Smooth muscle cell of the brain vasculature (primary cell): ENCODE measurements around the gene DNMT1.

ENCODE experiments used
- DNase-seq: peaks from one replicate; pipeline ENCODE4 v3.0.0-alpha.2; 2012; ENCODE audit warnings: low read depth, low spot score

The DNMT1 gene

GRCh38 chr19:10141973-10142372, 52.8 kb downstream of the DNMT1 start:
- no peak for DNase-seq

GRCh38 chr19:10141479-10141878, 53.3 kb downstream of the DNMT1 start:
- DNase-seq = no peak

GRCh38 chr19:10139952-10140351, 54.8 kb downstream of the DNMT1 start:
- no peak for DNase-seq

- no peak for DNase-seq
Measured at GRCh38 chr19:10138879-10139795, 55.6 kb downstream of the DNMT1 start.

- DNase-seq = no peak
Measured at GRCh38 chr19:10137751-10138682, 56.7 kb downstream of the DNMT1 start.

- no peak for DNase-seq
Measured at GRCh38 chr19:10136936-10137335, 57.8 kb downstream of the DNMT1 start.

GRCh38 chr19:10135551-10136334, 59.0 kb downstream of the DNMT1 start:
- no peak for DNase-seq

GRCh38 chr19:10134040-10134439, 60.7 kb downstream of the DNMT1 start:
- no peak for DNase-seq

GRCh38 chr19:10133596-10133995, 61.2 kb downstream of the DNMT1 start:
- no peak for DNase-seq

- no peak for DNase-seq
Measured at GRCh38 chr19:10132905-10133304, 61.8 kb downstream of the DNMT1 start.

GRCh38 chr19:10126213-10126639, 68.5 kb downstream of the DNMT1 start:
- no peak for DNase-seq

- no peak for DNase-seq
Measured at GRCh38 chr19:10124429-10124828, 70.3 kb downstream of the DNMT1 start.

GRCh38 chr19:10122045-10122444, 72.7 kb downstream of the DNMT1 start:
- no peak for DNase-seq

GRCh38 chr19:10120538-10121189, 74.1 kb downstream of the DNMT1 start:
- DNase-seq = no peak

GRCh38 chr19:10118960-10119359, 75.8 kb downstream of the DNMT1 start:
- no peak for DNase-seq

- no peak for DNase-seq
Measured at GRCh38 chr19:10116866-10117616, 77.7 kb downstream of the DNMT1 start.

GRCh38 chr19:10116085-10116865, 78.5 kb downstream of the DNMT1 start:
- DNase-seq = no peak

- no peak for DNase-seq
Measured at GRCh38 chr19:10115392-10116084, 79.2 kb downstream of the DNMT1 start.
